Pancreas (tissue), 10 donors: Measurements from ENCODE around the gene DAB2IP. TPM values are rescaled to one million over a fixed set of nuclear protein-coding genes. Genes with fewer than 3 reads are reported as not detected.

Source experiments
- ATAC-seq, 4 donors: fragments of 200-7000 bp; cut with Tn5 transposase; one replicate each; pipeline versions ENCODE4 v1.8.0 to v1.9.1; 2020; ENCODE audit warnings: mild to moderate bottlenecking in 4 of 4, moderate library complexity in 4 of 4
- DNase-seq, 6 donors: peaks; one replicate each; pipeline ENCODE4 v3.0.0-alpha.2; 2020
- FAIRE-seq: peaks from 2 replicates; lab custom pipeline; 2012; peaks lifted over from hg19 to GRCh38; lab: Jason Lieb, UNC
- H3K27ac ChIP-seq, 4 donors: fragments of 200-600 bp; sonication (generic); 1 replicate in 3 of 4; 2 replicates in 1 of 4; pipeline versions ENCODE4 v1.5.0 to v1.8.0; 2020
- H3K27me3 ChIP-seq, 4 donors: fragments of 200-600 bp; one replicate each; pipeline ENCODE4 v1.8.0; 2021
- H3K36me3 ChIP-seq, 3 donors: fragments of 200-600 bp; sonication (generic) in 1 of 3; one replicate each; pipeline versions ENCODE4 v1.5.0 to v1.8.0; 2020 to 2021
- H3K4me1 ChIP-seq, 3 donors: fragments of 200-600 bp; one replicate each; pipeline ENCODE4 v1.8.0; 2021
- H3K4me3 ChIP-seq, 4 donors: fragments of 200-600 bp; sonication (generic) in 2 of 4; one replicate each; pipeline versions ENCODE4 v1.5.0 to v1.8.0; 2020 to 2021
- H3K9me3 ChIP-seq, 4 donors: fragments of 200-600 bp; one replicate each; pipeline ENCODE4 v1.8.0; 2021
- WGBS, 2 donors: extraction: QIAGEN DNeasy Blood & Tissue Kit; methylation state at CpG; one replicate each; pipeline ENCODE4 v1.1.7; 2013; 5-methylcytosine and 5-hydroxymethylcytosine counted together
- intact Hi-C, 3 donors: fragments of 100-400 bp; cut with DNase I; formaldehyde crosslinking; loops; one replicate each; pipeline versions ENCODE4 v1.11.1 to v1.14.2; 2022
- polyA plus RNA-seq, 2 donors: library from polyadenylated mRNA; stranded (reverse); fragments of 200-250 nt; gene quantifications; one replicate each; pipeline ENCODE4 v1.2.3, GENCODE V29; 2013
- total RNA-seq, 6 donors: library from RNA; stranded (reverse); fragmentation: NEBNext Ultra II Directional in 4 of 6; extraction: Animal tissue kit (Norgen Biotek cat#: 25700) in 4 of 6; gene quantifications; one replicate each; pipeline versions ENCODE4 v1.2.1 to v1.2.4, GENCODE V29; 2021 to 2023
- TF ChIP-seq, protein P1 (sequence below), 4 donors: fragments of 200-600 bp; sonication (generic) in 3 of 4; IDR thresholded peaks; one replicate each; pipeline versions ENCODE4 v1.5.0 to v1.8.0; 2021; ENCODE audit warnings: antibody characterized with exemption in 4 of 4
- donor health status: healthy with polysubstance abuse.
- donor health status: DM: no; HTN: no; CAD: no; lungs with moderate emphysema.
- donor health status: DM: no; HTN: no; CAD: no.
- donor health status: control.
- donor health status: control.
- donor health status: Bipolar disorder and iron deficiency.
- donor health status: DM: yes; HTN: yes; CAD: no.
- donor health status: DM: no; HTN: no; CAD: no.
- donor health status: DM: no; HTN: no; CAD: no.
- donor health status: DM: yes; HTN: yes; CAD: no.

DAB2IP gene
- total and polyA plus RNA-seq, 8 donors: 14.7 to 52.1 (median 25.3) TPM

DNA sequence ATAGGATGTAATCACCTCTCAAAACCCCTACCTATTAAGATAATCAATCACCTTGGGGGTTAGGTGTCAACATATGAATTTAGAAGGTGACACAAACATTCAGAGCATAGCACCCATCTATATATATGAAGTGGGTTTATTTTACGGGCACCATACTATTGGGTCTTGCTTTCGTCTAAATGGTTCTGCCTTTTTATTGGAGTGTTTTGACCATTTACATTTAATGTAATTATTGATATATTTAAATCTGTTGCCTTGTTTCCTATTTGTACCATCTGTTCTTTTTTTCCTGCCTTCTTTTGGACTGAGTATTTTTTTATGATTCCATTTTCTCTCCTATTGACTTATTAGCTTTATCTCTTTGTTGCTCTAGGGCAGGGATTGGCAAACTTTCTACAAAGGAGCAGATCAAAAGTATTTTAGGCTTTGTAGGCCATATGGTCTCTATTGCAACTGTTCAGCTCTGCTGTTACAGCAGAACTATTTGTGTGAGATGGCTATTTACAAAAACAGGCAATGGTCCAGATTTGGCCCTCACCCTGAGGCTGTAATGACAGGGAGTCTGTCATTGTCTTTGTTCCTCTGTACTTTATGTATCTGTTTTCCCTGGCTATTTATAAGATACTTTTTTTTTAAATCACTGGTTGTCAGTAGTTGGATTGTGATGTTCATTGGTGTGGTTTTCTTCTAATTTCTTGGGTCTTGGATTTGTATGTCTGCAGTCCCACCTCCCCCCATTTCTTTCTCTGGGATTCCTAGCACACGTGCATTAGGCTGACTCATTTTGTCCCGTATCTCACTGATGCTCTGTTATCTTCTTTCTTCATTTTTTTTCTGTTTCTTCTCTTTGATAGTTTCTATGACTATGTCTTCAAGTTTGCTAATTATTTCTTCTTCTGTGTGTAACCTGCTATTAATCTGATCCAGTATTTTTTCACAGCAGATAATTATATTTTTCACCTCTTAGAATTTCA is 127.1 kb downstream of the DAB2IP start:
- FAIRE-seq (peak; percentile 45), ATAC-seq (no peak), DNase-seq (no peak)
- TF ChIP-seq, protein P1, sequence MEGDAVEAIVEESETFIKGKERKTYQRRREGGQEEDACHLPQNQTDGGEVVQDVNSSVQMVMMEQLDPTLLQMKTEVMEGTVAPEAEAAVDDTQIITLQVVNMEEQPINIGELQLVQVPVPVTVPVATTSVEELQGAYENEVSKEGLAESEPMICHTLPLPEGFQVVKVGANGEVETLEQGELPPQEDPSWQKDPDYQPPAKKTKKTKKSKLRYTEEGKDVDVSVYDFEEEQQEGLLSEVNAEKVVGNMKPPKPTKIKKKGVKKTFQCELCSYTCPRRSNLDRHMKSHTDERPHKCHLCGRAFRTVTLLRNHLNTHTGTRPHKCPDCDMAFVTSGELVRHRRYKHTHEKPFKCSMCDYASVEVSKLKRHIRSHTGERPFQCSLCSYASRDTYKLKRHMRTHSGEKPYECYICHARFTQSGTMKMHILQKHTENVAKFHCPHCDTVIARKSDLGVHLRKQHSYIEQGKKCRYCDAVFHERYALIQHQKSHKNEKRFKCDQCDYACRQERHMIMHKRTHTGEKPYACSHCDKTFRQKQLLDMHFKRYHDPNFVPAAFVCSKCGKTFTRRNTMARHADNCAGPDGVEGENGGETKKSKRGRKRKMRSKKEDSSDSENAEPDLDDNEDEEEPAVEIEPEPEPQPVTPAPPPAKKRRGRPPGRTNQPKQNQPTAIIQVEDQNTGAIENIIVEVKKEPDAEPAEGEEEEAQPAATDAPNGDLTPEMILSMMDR (IDR thresholded peaks at IDR 0.05): no peak
- Histone ChIP-seq H3K27me3 (no peaks in the 10 kb centered on the region), H3K27ac (no peak overlapping the region), H3K4me1 (no peaks in the 10 kb centered on the region), H3K36me3 (peaks cover 0 to 44% (median 13%) of the 10 kb centered on the region in 3 donors), H3K9me3 (no peaks in the 10 kb centered on the region), H3K4me3 (no peak overlapping the region)
- intact Hi-C loops: no loop called here
- WGBS, 2 donors: 94 to 98% methylated on average over 4 of the region's 4 CpGs

DNA sequence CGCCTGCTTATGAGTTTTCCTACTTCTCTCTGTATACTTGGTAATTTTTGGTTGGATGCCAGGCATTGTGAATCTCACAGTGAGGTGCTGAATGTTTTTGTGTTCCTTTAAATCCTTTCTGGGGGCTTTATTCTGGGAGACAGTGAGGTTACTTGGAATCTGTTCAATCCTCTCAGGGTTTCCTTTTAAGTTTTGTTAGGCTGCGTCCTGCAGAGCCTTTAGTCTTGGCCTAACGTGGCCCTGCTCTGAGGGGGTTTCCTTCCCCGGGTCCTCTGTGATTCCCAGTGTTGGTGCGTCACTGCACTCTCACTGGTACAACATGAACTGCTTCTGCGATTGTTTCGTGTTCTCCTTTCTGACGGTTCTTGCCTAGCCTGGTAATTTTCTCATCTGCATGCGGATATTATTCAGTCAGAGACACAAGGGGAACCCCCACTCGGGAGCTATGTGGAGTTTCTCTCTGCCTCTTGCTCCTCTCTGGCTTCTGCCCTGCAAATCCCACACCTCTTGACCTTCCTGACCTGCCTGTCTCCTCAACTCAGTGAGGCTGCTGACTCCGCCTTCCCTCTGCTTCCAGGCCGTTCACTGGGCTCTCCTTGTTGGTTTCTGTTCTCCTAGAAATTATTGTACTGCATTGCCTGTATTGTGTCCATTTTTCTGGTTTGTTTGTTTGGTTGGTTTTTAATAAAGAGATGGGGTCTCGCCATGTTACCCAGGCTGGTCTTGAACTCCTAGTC is 128.1 kb downstream of the DAB2IP start:
- DNase-seq (peak in 1 of 6 donors; percentile 6), FAIRE-seq (no peak), ATAC-seq (no peak)
- TF ChIP-seq, protein P1 (IDR thresholded peaks at IDR 0.05): no peak
- no peaks in the 10 kb centered on the region for H3K9me3 ChIP-seq
- WGBS, 2 donors: 88 to 94% methylated on average over 13 of the region's 13 CpGs
- H3K27ac ChIP-seq: no peak overlapping the region
- no peak overlapping the region for H3K4me3 ChIP-seq
- peaks cover 0 to 38% (median 13%) of the 10 kb centered on the region in 3 donors for H3K36me3 ChIP-seq
- no peaks in the 10 kb centered on the region for H3K4me1 ChIP-seq
- no peaks in the 10 kb centered on the region for H3K27me3 ChIP-seq
- intact Hi-C loops: no loop called here

DNA sequence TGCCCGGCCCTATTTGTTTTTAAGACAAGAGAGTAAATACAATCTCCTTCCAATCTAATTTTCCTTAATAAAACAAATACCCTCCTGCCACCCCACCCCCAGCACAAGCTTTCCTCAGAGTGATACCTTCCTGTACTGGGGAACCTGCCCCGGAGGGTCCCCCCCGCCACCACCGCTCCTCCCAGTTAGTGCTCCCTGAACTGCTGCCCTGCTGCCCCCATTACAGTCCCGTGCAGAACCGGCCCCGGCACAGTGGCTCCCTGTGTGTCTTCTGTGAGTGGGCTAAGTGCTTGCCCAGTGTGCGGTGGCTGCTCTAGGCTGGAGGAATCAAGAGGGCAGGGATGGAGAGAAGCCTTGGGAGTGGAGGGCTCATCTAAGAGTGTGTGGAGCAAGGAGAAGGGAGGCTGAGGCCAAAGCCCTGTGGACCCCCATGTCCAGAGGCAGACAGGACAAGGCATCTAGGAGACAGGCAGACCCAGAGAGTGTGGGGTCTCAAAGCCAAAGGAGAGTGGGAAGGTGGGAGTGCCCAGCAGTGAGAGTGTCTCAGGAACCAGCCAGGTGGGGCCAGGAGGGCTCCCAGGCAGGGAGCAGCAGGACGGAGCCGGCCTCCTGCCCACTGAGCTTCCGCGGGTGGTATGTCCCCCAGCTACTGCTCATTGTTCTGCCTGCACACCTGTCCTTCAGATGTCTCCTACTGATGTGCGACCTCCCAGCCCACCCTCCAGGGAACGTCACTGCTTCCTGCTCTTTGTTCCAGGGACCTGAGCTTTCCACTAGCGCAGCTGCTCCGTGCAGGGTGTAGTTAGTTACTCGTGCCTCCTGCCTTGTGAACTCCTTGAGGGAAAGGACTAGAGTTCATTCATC is 129.0 kb downstream of the DAB2IP start:
- no peak for FAIRE-seq
- 88 to 89% methylated on average over 17 of the region's 17 CpGs for WGBS, 2 donors
- Histone ChIP-seq H3K9me3 (no peaks in the 10 kb centered on the region), H3K27ac (no peak overlapping the region), H3K36me3 (peaks cover 0 to 34% (median 13%) of the 10 kb centered on the region in 3 donors), H3K4me3 (no peak overlapping the region), H3K4me1 (no peaks in the 10 kb centered on the region), H3K27me3 (no peaks in the 10 kb centered on the region)
- intact Hi-C loops: no loop called here
- TF ChIP-seq, protein P1 (IDR thresholded peaks at IDR 0.05): no peak
- ATAC-seq: no peak
- no peak for DNase-seq

DNA sequence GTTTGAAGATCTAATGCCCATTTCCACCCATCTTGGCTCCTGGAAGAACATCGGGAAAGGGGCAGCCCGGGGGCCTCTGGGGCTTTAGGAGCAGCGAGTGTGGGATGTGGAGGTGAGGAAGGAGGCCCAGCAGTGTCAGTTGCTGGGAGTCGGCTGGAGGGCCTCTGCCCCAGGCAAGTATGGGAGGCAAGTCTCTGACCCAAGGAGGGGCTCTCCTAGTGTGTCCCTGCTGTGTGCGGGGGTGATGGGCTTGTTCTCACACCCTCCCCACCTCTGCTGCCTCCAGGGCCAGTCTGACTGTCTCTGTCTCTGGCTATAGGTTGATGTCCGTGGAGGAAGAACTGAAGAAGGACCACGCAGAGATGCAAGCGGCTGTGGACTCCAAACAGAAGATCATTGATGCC is 129.7 kb downstream of the DAB2IP start:
- intact Hi-C loops: no loop called here
- DNase-seq (no peak), ATAC-seq (no peak), FAIRE-seq (no peak)
- Histone ChIP-seq H3K4me1 (no peaks in the 10 kb centered on the region), H3K27me3 (no peaks in the 10 kb centered on the region), H3K9me3 (no peaks in the 10 kb centered on the region), H3K27ac (no peak overlapping the region), H3K36me3 (peaks cover 0 to 29% (median 13%) of the 10 kb centered on the region in 3 donors), H3K4me3 (no peak overlapping the region)
- TF ChIP-seq, protein P1 (IDR thresholded peaks at IDR 0.05): no peak
- WGBS, 2 donors: 93 to 95% methylated on average over 8 of the region's 8 CpGs
